DND-41 (cell line): Measurements from ENCODE around the gene PROZ.

Experiments used
- EZH2 ChIP-seq: IDR thresholded peaks from 3 replicates; pipeline ENCODE4 v1.6.1; 2012; ENCODE audit warnings: borderline replicate concordance, low read depth, mild to moderate bottlenecking, moderate library complexity, low read length, inconsistent platforms; ENCODE audit not compliant: severe bottlenecking
- TF ChIP-seq, protein P1 (sequence below): IDR thresholded peaks from 2 replicates; pipeline ENCODE4 v1.5.1; 2012; ENCODE audit warnings: borderline replicate concordance, low read length, moderate library complexity, mild to moderate bottlenecking; ENCODE audit not compliant: poor library complexity, severe bottlenecking; ENCODE audit errors: extremely low read depth

DNA sequence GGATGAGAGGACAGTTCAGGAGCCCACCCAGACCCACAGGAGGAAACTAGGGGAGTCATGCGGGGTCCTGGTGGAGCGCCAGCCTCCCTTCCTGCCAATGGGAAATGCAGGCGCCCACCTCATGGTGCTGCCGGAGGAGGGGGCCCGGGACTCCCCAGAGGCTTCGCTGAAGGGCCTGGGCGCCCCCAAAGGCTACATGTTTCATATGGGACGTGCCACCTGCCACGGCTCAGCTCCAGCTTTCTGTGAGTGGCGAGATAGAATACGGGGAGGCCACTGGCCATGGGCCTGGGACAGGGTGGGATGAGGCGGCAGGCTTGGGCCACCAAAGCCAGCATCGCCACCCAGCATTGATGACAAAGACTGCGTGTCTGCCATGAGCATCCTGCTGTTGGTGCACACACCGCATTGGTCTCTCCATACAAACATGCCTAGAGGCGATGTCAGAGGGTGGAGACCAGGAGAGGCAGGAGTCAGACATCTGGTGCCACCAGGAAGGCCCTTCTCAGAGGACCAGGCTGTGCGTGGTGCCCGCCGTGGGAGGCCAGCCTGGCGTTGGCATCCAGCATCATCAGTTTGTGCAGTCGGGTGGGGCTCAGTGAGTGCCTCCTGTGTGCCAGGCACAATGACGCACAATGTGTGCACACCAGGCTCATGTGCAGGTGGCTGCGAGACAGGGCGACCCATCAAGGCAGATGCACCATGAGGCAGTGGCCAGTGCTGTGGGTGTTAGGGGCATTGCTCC, 37.1 kb upstream of the PROZ start:
- TF ChIP-seq, protein P1, sequence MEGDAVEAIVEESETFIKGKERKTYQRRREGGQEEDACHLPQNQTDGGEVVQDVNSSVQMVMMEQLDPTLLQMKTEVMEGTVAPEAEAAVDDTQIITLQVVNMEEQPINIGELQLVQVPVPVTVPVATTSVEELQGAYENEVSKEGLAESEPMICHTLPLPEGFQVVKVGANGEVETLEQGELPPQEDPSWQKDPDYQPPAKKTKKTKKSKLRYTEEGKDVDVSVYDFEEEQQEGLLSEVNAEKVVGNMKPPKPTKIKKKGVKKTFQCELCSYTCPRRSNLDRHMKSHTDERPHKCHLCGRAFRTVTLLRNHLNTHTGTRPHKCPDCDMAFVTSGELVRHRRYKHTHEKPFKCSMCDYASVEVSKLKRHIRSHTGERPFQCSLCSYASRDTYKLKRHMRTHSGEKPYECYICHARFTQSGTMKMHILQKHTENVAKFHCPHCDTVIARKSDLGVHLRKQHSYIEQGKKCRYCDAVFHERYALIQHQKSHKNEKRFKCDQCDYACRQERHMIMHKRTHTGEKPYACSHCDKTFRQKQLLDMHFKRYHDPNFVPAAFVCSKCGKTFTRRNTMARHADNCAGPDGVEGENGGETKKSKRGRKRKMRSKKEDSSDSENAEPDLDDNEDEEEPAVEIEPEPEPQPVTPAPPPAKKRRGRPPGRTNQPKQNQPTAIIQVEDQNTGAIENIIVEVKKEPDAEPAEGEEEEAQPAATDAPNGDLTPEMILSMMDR, result no peak
- no peak for TF ChIP-seq EZH2
